ENCODE results near the gene BRMS1. TPM values are rescaled to one million over a fixed set of nuclear protein-coding genes. Genes with fewer than 3 reads are reported as not detected.
"Not testable (repeated sequence)": the region's sequence is repeated elsewhere in the genome, so short reads cannot be mapped to it uniquely, and the experiment has no call there.

BRMS1 gene
- total RNA-seq, 1 donor from 2014 or later, result 16.4 TPM

- H2AFZ ChIP-seq (replicated peaks), result peak overlapping the region; percentile 95
- H3K9ac ChIP-seq, result no peak overlapping the region
- H3K27ac Mint-ChIP-seq, result peak overlapping the region; percentile 93
- H4K20me1 ChIP-seq (ENCODE audit: low read depth), result no peaks in the 10 kb centered on the region
- H3K27me3 Mint-ChIP-seq (ENCODE audit: insufficient read depth, low read depth), result peaks cover 10% of the 10 kb centered on the region
- H3K27ac ChIP-seq, result no peak overlapping the region
- no peak for TF ChIP-seq EZH2phosphoT487 (IDR thresholded peaks at IDR 0.05)
- no peak for TF ChIP-seq EZH2 (IDR thresholded peaks at IDR 0.05)
- peak; percentile 94 for TF ChIP-seq CTCF (IDR thresholded peaks at IDR 0.05)
- H3K9me3 ChIP-seq (ENCODE audit: low read depth), result no peaks in the 10 kb centered on the region
- H3K4me3 ChIP-seq, result peak overlapping the region; percentile 53
- peaks cover 21% of the 10 kb centered on the region for H3K4me1 Mint-ChIP-seq
- H3K79me2 ChIP-seq (ENCODE audit: low read depth), result no peaks in the 10 kb centered on the region
- H3K27me3 ChIP-seq, result peaks cover 30% of the 10 kb centered on the region
- DNase-seq (ENCODE audit: low spot score), result peak; percentile 97
- no peaks in the 10 kb centered on the region for H3K36me3 ChIP-seq
- no peaks in the 10 kb centered on the region for H3K36me3 Mint-ChIP-seq
- peak overlapping the region; percentile 74 for H3K4me2 ChIP-seq
- H3K4me1 ChIP-seq, result peaks cover 14% of the 10 kb centered on the region
- peak overlapping the region; percentile 91 for H3K4me3 Mint-ChIP-seq
- peaks cover 34% of the 10 kb centered on the region for H3F3A ChIP-seq (ENCODE audit: low read depth)
- H3K9me3 Mint-ChIP-seq, result no peaks in the 10 kb centered on the region
These were observed 32.8 kb downstream of the BRMS1 start for GRCh38 chr11:66311965-66312548.

- H2AFZ ChIP-seq (replicated peaks), result peak overlapping the region; percentile 95
- peaks cover 34% of the 10 kb centered on the region for H3F3A ChIP-seq (ENCODE audit: low read depth)
- H3K9me3 Mint-ChIP-seq, result no peaks in the 10 kb centered on the region
These were observed 33.4 kb downstream of the BRMS1 start for GRCh38 chr11:66311470-66311964.

GRCh38 chr11:66310803-66311440 lies 34.0 kb downstream of the BRMS1 start:
- H3K79me2 ChIP-seq (ENCODE audit: low read depth); H3K27ac ChIP-seq; H3K9me3 ChIP-seq (ENCODE audit: low read depth); H3K4me3 ChIP-seq; H3K9ac ChIP-seq; H4K20me1 ChIP-seq (ENCODE audit: low read depth); DNase-seq (ENCODE audit: low spot score); H3K27ac Mint-ChIP-seq; H3K4me2 ChIP-seq; H3K9me3 Mint-ChIP-seq; H3K36me3 Mint-ChIP-seq; H2AFZ ChIP-seq (replicated peaks); H3K36me3 ChIP-seq; H3K4me1 ChIP-seq: not testable (repeated sequence)
- H3F3A ChIP-seq (ENCODE audit: low read depth), result peaks cover 34% of the 10 kb centered on the region
- H3K27me3 ChIP-seq, result peaks cover 28% of the 10 kb centered on the region
- Mint-ChIP-seq H3K4me3 (peak overlapping the region; percentile 91), H3K4me1 (peaks cover 21% of the 10 kb centered on the region), H3K27me3 (ENCODE audit: insufficient read depth, low read depth) (peaks cover 13% of the 10 kb centered on the region)

More at GRCh38 chr11:66311470-66311964, 33.4 kb downstream of the BRMS1 start:
- Mint-ChIP-seq H3K27me3 (ENCODE audit: insufficient read depth, low read depth) (peaks cover 11% of the 10 kb centered on the region), H3K36me3 (no peaks in the 10 kb centered on the region), H3K4me3 (peak overlapping the region; percentile 91), H3K27ac (peak overlapping the region; percentile 84), H3K4me1 (peaks cover 21% of the 10 kb centered on the region)
- no peak overlapping the region for H3K27ac ChIP-seq
- no peak for TF ChIP-seq EZH2 (IDR thresholded peaks at IDR 0.05)
- no peak for TF ChIP-seq EZH2phosphoT487 (IDR thresholded peaks at IDR 0.05)
- no peak for TF ChIP-seq CTCF (IDR thresholded peaks at IDR 0.05)
- peak overlapping the region; percentile 53 for H3K4me3 ChIP-seq
- H3K9me3 ChIP-seq (ENCODE audit: low read depth), result no peaks in the 10 kb centered on the region
- H3K36me3 ChIP-seq, result no peaks in the 10 kb centered on the region
- no peak overlapping the region for H3K9ac ChIP-seq
- no peaks in the 10 kb centered on the region for H4K20me1 ChIP-seq (ENCODE audit: low read depth)
- peak overlapping the region; percentile 74 for H3K4me2 ChIP-seq
- peaks cover 9% of the 10 kb centered on the region for H3K4me1 ChIP-seq
- DNase-seq (ENCODE audit: low spot score), result no peak
- H3K79me2 ChIP-seq (ENCODE audit: low read depth), result no peaks in the 10 kb centered on the region
- H3K27me3 ChIP-seq, result peaks cover 30% of the 10 kb centered on the region

- Histone ChIP-seq H3K27me3 (peaks cover 23% of the 10 kb centered on the region), H2AFZ (replicated peaks) (no peak overlapping the region), H3K9me3 (ENCODE audit: low read depth) (no peaks in the 10 kb centered on the region), H3K4me2 (no peak overlapping the region), H3F3A (ENCODE audit: low read depth) (peaks cover 34% of the 10 kb centered on the region), H3K79me2 (ENCODE audit: low read depth) (no peaks in the 10 kb centered on the region), H3K4me3 (no peak overlapping the region), H3K27ac (no peak overlapping the region), H4K20me1 (ENCODE audit: low read depth) (no peaks in the 10 kb centered on the region), H3K36me3 (no peaks in the 10 kb centered on the region), H3K4me1 (peaks cover 9% of the 10 kb centered on the region), H3K9ac (no peak overlapping the region)
- Mint-ChIP-seq H3K36me3 (no peaks in the 10 kb centered on the region), H3K4me3 (no peak overlapping the region), H3K27ac (no peak overlapping the region), H3K27me3 (ENCODE audit: insufficient read depth, low read depth) (peaks cover 12% of the 10 kb centered on the region), H3K4me1 (peaks cover 17% of the 10 kb centered on the region), H3K9me3 (no peaks in the 10 kb centered on the region)
- TF ChIP-seq EZH2 (IDR thresholded peaks at IDR 0.05) (no peak), CTCF (IDR thresholded peaks at IDR 0.05) (no peak), EZH2phosphoT487 (IDR thresholded peaks at IDR 0.05) (no peak)
- no peak for DNase-seq (ENCODE audit: low spot score)
These were observed 34.6 kb downstream of the BRMS1 start for GRCh38 chr11:66310324-66310723.
